Activated naive CD4-positive, alpha-beta T cell treated with anti-CD3 and anti-CD28 coated beads, Interleukin-2, amount 10 ng/mL, durations not matched to agents 7 days and 5 days (primary cell): ENCODE measurements around the gene MYH4.

Source experiments
- CTCF ChIA-PET: fragments of 350-600 bp; sonication (Branson Sonifier 250); formaldehyde crosslinking; loops from one replicate; lab custom pipeline; 2021; ENCODE audit warnings: antibody characterized with exemption; lab: Charles Lee
- DNase-seq: peaks from one replicate; pipeline ENCODE4 v3.0.0-alpha.2; 2020
- H3K27ac Mint-ChIP-seq: one replicate; pipeline ENCODE4 v1.8.0; 2021; ENCODE audit warnings: mild to moderate bottlenecking, moderate library complexity, mixed read lengths
- H3K27me3 Mint-ChIP-seq: one replicate; pipeline ENCODE4 v1.8.0; 2021; ENCODE audit warnings: mild to moderate bottlenecking, mixed read lengths
- H3K36me3 Mint-ChIP-seq: one replicate; pipeline ENCODE4 v1.8.0; 2021; ENCODE audit warnings: mixed read lengths
- H3K4me1 Mint-ChIP-seq: one replicate; pipeline ENCODE4 v1.8.0; 2021; ENCODE audit warnings: mixed read lengths
- H3K4me3 Mint-ChIP-seq: one replicate; pipeline ENCODE4 v1.8.0; 2021; ENCODE audit warnings: mild to moderate bottlenecking, moderate library complexity, mixed read lengths
- H3K9me3 Mint-ChIP-seq: one replicate; pipeline ENCODE4 v1.8.0; 2021; ENCODE audit warnings: mixed read lengths

The MYH4 gene

GRCh38 chr17:10469459-10469858 is at the start of gene MYH4:
Gene MYH4 (minus strand): TSS chr17:10469559. CDS start chr17:10466745, 2,814 bp downstream.
- H3K36me3 Mint-ChIP-seq, result no peaks in the 10 kb centered on the region
- H3K9me3 Mint-ChIP-seq, result no peaks in the 10 kb centered on the region
- no peak within 1 kb of the TSS for H3K27ac Mint-ChIP-seq
- no peaks in the 10 kb centered on the region for H3K4me1 Mint-ChIP-seq
- H3K27me3 Mint-ChIP-seq, result no peaks in the 10 kb centered on the region
- no peak for DNase-seq
- CTCF ChIA-PET, result no interaction called here
- no peak within 1 kb of the TSS for H3K4me3 Mint-ChIP-seq

GRCh38 chr17:10518271-10519037 is 49.1 kb upstream of the MYH4 start, which contains the start of gene MYH1:
Gene MYH1 (minus strand): TSS chr17:10518542. CDS start chr17:10516642, 1,900 bp downstream.
- Mint-ChIP-seq H3K9me3 (no peaks in the 10 kb centered on the region), H3K36me3 (no peaks in the 10 kb centered on the region), H3K4me1 (no peaks in the 10 kb centered on the region), H3K27me3 (no peaks in the 10 kb centered on the region), H3K27ac (no peak within 1 kb of the TSS), H3K4me3 (no peak within 1 kb of the TSS)
- no peak for DNase-seq
- CTCF ChIA-PET, result no interaction called here

- no peak overlapping the region for H3K27ac Mint-ChIP-seq
- H3K36me3 Mint-ChIP-seq, result no peaks in the 10 kb centered on the region
- no peaks in the 10 kb centered on the region for H3K27me3 Mint-ChIP-seq
- no peak for DNase-seq
- CTCF ChIA-PET, result no interaction called here
- H3K4me3 Mint-ChIP-seq, result no peak overlapping the region
- no peaks in the 10 kb centered on the region for H3K4me1 Mint-ChIP-seq
- no peaks in the 10 kb centered on the region for H3K9me3 Mint-ChIP-seq
Measured at GRCh38 chr17:10516638-10517037, 47.3 kb upstream of the MYH4 start.

- Mint-ChIP-seq H3K27ac (no peak overlapping the region), H3K36me3 (no peaks in the 10 kb centered on the region), H3K4me1 (no peaks in the 10 kb centered on the region), H3K27me3 (no peaks in the 10 kb centered on the region), H3K9me3 (no peaks in the 10 kb centered on the region), H3K4me3 (no peak overlapping the region)
- CTCF ChIA-PET, result no interaction called here
- DNase-seq, result no peak
Measured at GRCh38 chr17:10516065-10516464, 46.7 kb upstream of the MYH4 start.

GRCh38 chr17:10513299-10514067 is 44.1 kb upstream of the MYH4 start:
- Mint-ChIP-seq H3K9me3 (no peaks in the 10 kb centered on the region), H3K36me3 (no peaks in the 10 kb centered on the region), H3K27ac (no peak overlapping the region), H3K4me3 (no peak overlapping the region), H3K27me3 (no peaks in the 10 kb centered on the region), H3K4me1 (no peaks in the 10 kb centered on the region)
- DNase-seq, result no peak
- CTCF ChIA-PET, result no interaction called here

GRCh38 chr17:10512856-10513255 is 43.5 kb upstream of the MYH4 start:
- H3K4me3 Mint-ChIP-seq, result no peak overlapping the region
- no peaks in the 10 kb centered on the region for H3K9me3 Mint-ChIP-seq
- CTCF ChIA-PET, result no interaction called here
- DNase-seq, result no peak
- no peaks in the 10 kb centered on the region for H3K4me1 Mint-ChIP-seq
- no peaks in the 10 kb centered on the region for H3K27me3 Mint-ChIP-seq
- H3K27ac Mint-ChIP-seq, result no peak overlapping the region
- no peaks in the 10 kb centered on the region for H3K36me3 Mint-ChIP-seq

- no peaks in the 10 kb centered on the region for H3K9me3 Mint-ChIP-seq
- no peaks in the 10 kb centered on the region for H3K4me1 Mint-ChIP-seq
- no peak for DNase-seq
- no peaks in the 10 kb centered on the region for H3K27me3 Mint-ChIP-seq
- no peak overlapping the region for H3K27ac Mint-ChIP-seq
- no peaks in the 10 kb centered on the region for H3K36me3 Mint-ChIP-seq
- CTCF ChIA-PET, result no interaction called here
- H3K4me3 Mint-ChIP-seq, result no peak overlapping the region
Measured at GRCh38 chr17:10499950-10500349, 30.6 kb upstream of the MYH4 start.

GRCh38 chr17:10492004-10492403 is 22.6 kb upstream of the MYH4 start:
- Mint-ChIP-seq H3K4me1 (no peaks in the 10 kb centered on the region), H3K27ac (no peak overlapping the region), H3K36me3 (no peaks in the 10 kb centered on the region), H3K9me3 (peaks cover 14% of the 10 kb centered on the region), H3K27me3 (peaks cover 3% of the 10 kb centered on the region), H3K4me3 (no peak overlapping the region)
- DNase-seq, result no peak
- CTCF ChIA-PET, result no interaction called here

- Mint-ChIP-seq H3K4me3 (no peak overlapping the region), H3K36me3 (no peaks in the 10 kb centered on the region), H3K9me3 (peaks cover 28% of the 10 kb centered on the region), H3K4me1 (no peaks in the 10 kb centered on the region), H3K27ac (no peak overlapping the region), H3K27me3 (no peaks in the 10 kb centered on the region)
- no peak for DNase-seq
- CTCF ChIA-PET, result no interaction called here
Measured at GRCh38 chr17:10482252-10482651, 12.9 kb upstream of the MYH4 start.

- no peak overlapping the region for H3K27ac Mint-ChIP-seq
- no peaks in the 10 kb centered on the region for H3K4me1 Mint-ChIP-seq
- H3K36me3 Mint-ChIP-seq, result no peaks in the 10 kb centered on the region
- DNase-seq, result no peak
- H3K4me3 Mint-ChIP-seq, result no peak overlapping the region
- peaks cover 8% of the 10 kb centered on the region for H3K9me3 Mint-ChIP-seq
- H3K27me3 Mint-ChIP-seq, result no peaks in the 10 kb centered on the region
- CTCF ChIA-PET, result interaction anchor here (1.2 kb wide), 1 partner anchor 403 kb away, joined by 3 read pairs; no protein-coding TSS in a partner anchor
Measured at GRCh38 chr17:10477701-10478100, 8.3 kb upstream of the MYH4 start.

- no peak overlapping the region for H3K27ac Mint-ChIP-seq
- H3K27me3 Mint-ChIP-seq, result no peaks in the 10 kb centered on the region
- no peak overlapping the region for H3K4me3 Mint-ChIP-seq
- no peaks in the 10 kb centered on the region for H3K9me3 Mint-ChIP-seq
- no peak for DNase-seq
- CTCF ChIA-PET, result no interaction called here
- no peaks in the 10 kb centered on the region for H3K4me1 Mint-ChIP-seq
- no peaks in the 10 kb centered on the region for H3K36me3 Mint-ChIP-seq
Measured at GRCh38 chr17:10474536-10474935, 5.2 kb upstream of the MYH4 start.

- Mint-ChIP-seq H3K4me1 (no peaks in the 10 kb centered on the region), H3K4me3 (no peak overlapping the region), H3K27ac (no peak overlapping the region), H3K36me3 (no peaks in the 10 kb centered on the region), H3K27me3 (no peaks in the 10 kb centered on the region), H3K9me3 (no peaks in the 10 kb centered on the region)
- CTCF ChIA-PET, result no interaction called here
- no peak for DNase-seq
Measured at GRCh38 chr17:10471858-10472257, 2.5 kb upstream of the MYH4 start.

GRCh38 chr17:10463402-10463801 is 6.0 kb downstream of the MYH4 start:
- no peaks in the 10 kb centered on the region for H3K4me1 Mint-ChIP-seq
- no peaks in the 10 kb centered on the region for H3K36me3 Mint-ChIP-seq
- H3K27ac Mint-ChIP-seq, result no peak overlapping the region
- no peaks in the 10 kb centered on the region for H3K9me3 Mint-ChIP-seq
- no peak for DNase-seq
- CTCF ChIA-PET, result no interaction called here
- no peak overlapping the region for H3K4me3 Mint-ChIP-seq
- no peaks in the 10 kb centered on the region for H3K27me3 Mint-ChIP-seq

GRCh38 chr17:10460062-10460461 is 9.3 kb downstream of the MYH4 start:
- CTCF ChIA-PET, result interaction anchor here (0.5 to 0.6 kb wide), 2 partner anchors 29 to 172 kb away, joined by 3 read pairs; no protein-coding TSS in a partner anchor
- Mint-ChIP-seq H3K4me3 (no peak overlapping the region), H3K9me3 (no peaks in the 10 kb centered on the region), H3K4me1 (no peaks in the 10 kb centered on the region), H3K27me3 (no peaks in the 10 kb centered on the region), H3K36me3 (no peaks in the 10 kb centered on the region), H3K27ac (no peak overlapping the region)
- DNase-seq, result no peak

- H3K4me3 Mint-ChIP-seq, result no peak overlapping the region
- no peak for DNase-seq
- H3K9me3 Mint-ChIP-seq, result no peaks in the 10 kb centered on the region
- CTCF ChIA-PET, result no interaction called here
- no peak overlapping the region for H3K27ac Mint-ChIP-seq
- no peaks in the 10 kb centered on the region for H3K4me1 Mint-ChIP-seq
- peaks cover under 1% of the 10 kb centered on the region for H3K27me3 Mint-ChIP-seq
- H3K36me3 Mint-ChIP-seq, result no peaks in the 10 kb centered on the region
Measured at GRCh38 chr17:10458701-10459100, 10.7 kb downstream of the MYH4 start.
